Keratinocyte (primary cell): ENCODE data around the gene GTF3C1. TPM values are rescaled to one million over a fixed set of nuclear protein-coding genes. Genes with fewer than 3 reads are reported as not detected.

Experiments used
- DNase-seq: peaks from one replicate; pipeline ENCODE4 v3.0.0-alpha.2; 2011; ENCODE audit warnings: low read depth, missing footprints, low spot score
- FAIRE-seq: peaks from 2 replicates; lab custom pipeline; 2011; peaks lifted over from hg19 to GRCh38; lab: Jason Lieb, UNC
- H2AFZ ChIP-seq: 2 replicates; pipeline ENCODE4 v1.6.0; 2012; ENCODE audit warnings: low read length, control low read depth, inconsistent platforms; ENCODE audit not compliant: control insufficient read depth
- H3K27ac ChIP-seq: 2 replicates; pipeline ENCODE4 v1.5.1; 2011; ENCODE audit warnings: low read length; ENCODE audit not compliant: control insufficient read depth, insufficient read depth
- H3K27me3 ChIP-seq: 3 replicates; pipeline ENCODE4 v1.6.0; 2011; ENCODE audit warnings: low read length; ENCODE audit not compliant: control insufficient read depth, insufficient read depth; ENCODE audit errors: extremely low read depth
- H3K36me3 ChIP-seq, 2 experiments: 2 replicates in 1 of 2; 3 replicates in 1 of 2; pipeline ENCODE4 v1.5.1; 2011; ENCODE audit warnings: low read length in 2 of 2, mild to moderate bottlenecking in 1 of 2; ENCODE audit not compliant: control insufficient read depth in 2 of 2, insufficient read depth in 2 of 2; ENCODE audit errors: extremely low read depth in 1 of 2
- H3K4me1 ChIP-seq: 3 replicates; pipeline ENCODE4 v1.5.1; 2011; ENCODE audit warnings: low read length; ENCODE audit not compliant: control insufficient read depth, insufficient read depth; ENCODE audit errors: extremely low read depth
- H3K4me2 ChIP-seq: 3 replicates; pipeline ENCODE4 v1.6.0; 2011; ENCODE audit warnings: low read depth, low read length; ENCODE audit not compliant: control insufficient read depth, insufficient read depth; ENCODE audit errors: extremely low read depth
- H3K4me3 ChIP-seq, 3 experiments: fragments of 200-600 bp in 1 of 3; sonication (generic) in 1 of 3; 2 replicates in 2 of 3; 3 replicates in 1 of 3; pipeline ENCODE4 v1.5.1; 2011 to 2016; ENCODE audit warnings: low read length in 3 of 3, mild to moderate bottlenecking in 3 of 3, control low read depth in 2 of 3, inconsistent platforms in 1 of 3, low read depth in 1 of 3, mixed read lengths in 1 of 3, mixed run types in 1 of 3, moderate library complexity in 1 of 3; ENCODE audit not compliant: control insufficient read depth in 2 of 3, insufficient read depth in 2 of 3; ENCODE audit errors: extremely low read depth in 1 of 3
- H3K79me2 ChIP-seq: 2 replicates; pipeline ENCODE4 v1.6.0; 2012; ENCODE audit warnings: low read length; ENCODE audit not compliant: control insufficient read depth, insufficient read depth
- H3K9ac ChIP-seq: 3 replicates; pipeline ENCODE4 v1.6.0; 2011; ENCODE audit warnings: low read length; ENCODE audit not compliant: control insufficient read depth, insufficient read depth; ENCODE audit errors: extremely low read depth
- H3K9me1 ChIP-seq: 3 replicates; pipeline ENCODE4 v1.6.0; 2011; ENCODE audit warnings: low read length; ENCODE audit not compliant: control insufficient read depth, insufficient read depth; ENCODE audit errors: extremely low read depth
- H3K9me3 ChIP-seq: 2 replicates; pipeline ENCODE4 v1.5.1; 2012; ENCODE audit warnings: low read depth, low read length; ENCODE audit not compliant: control insufficient read depth
- H4K20me1 ChIP-seq: 3 replicates; pipeline ENCODE4 v1.6.0; 2011; ENCODE audit warnings: low read length; ENCODE audit not compliant: control insufficient read depth, insufficient read depth; ENCODE audit errors: extremely low read depth
- EZH2 ChIP-seq: IDR thresholded peaks from one replicate; pipeline ENCODE4 v1.6.1; 2012; ENCODE audit warnings: inconsistent platforms, mild to moderate bottlenecking, low read length, moderate library complexity
- dilution Hi-C: fragments of 300-500 bp; cut with MboI; formaldehyde crosslinking; loops from one replicate; pipeline ENCODE4 v1.7.0; 2020; ENCODE audit warnings: low sequenced_read_pairs; ENCODE audit not compliant: extremely low pct_ligation_motif_present
- polyA plus RNA-seq, 5 experiments: library from polyadenylated mRNA; depleted of rRNA in 3 of 5; stranded (reverse) in 3 of 5; stranded (forward) in 1 of 5; unstranded in 1 of 5; fragments of >200 nt; gene quantifications; 1 replicate in 1 of 5; 2 replicates in 3 of 5; 3 replicates in 1 of 5; pipeline versions ENCODE4 v1.2.1 to v1.2.3, GENCODE V29; 2011 to 2012; ENCODE audit warnings: missing spikeins in 2 of 5, low read depth in 1 of 5, low replicate concordance in 1 of 5
- TF ChIP-seq, protein P1 (sequence below), 3 experiments: IDR thresholded peaks in 1 of 3; conservative IDR thresholded peaks in 1 of 3; optimal IDR thresholded peaks in 1 of 3; 2 replicates in 2 of 3; 3 replicates in 1 of 3; pipeline versions ENCODE3 to v1.5.1; 2011; ENCODE audit warnings: low read length in 3 of 3, mild to moderate bottlenecking in 3 of 3, moderate library complexity in 2 of 3, control low read depth in 1 of 3, inconsistent platforms in 1 of 3; ENCODE audit not compliant: insufficient read depth in 2 of 3; ENCODE audit errors: extremely low read depth in 1 of 3

GTF3C1 gene
- polyA plus RNA-seq, 1 donor (not counting 4 experiments of a cell fraction or from before 2014, with no cell fraction given) = 23.5 TPM

DNA sequence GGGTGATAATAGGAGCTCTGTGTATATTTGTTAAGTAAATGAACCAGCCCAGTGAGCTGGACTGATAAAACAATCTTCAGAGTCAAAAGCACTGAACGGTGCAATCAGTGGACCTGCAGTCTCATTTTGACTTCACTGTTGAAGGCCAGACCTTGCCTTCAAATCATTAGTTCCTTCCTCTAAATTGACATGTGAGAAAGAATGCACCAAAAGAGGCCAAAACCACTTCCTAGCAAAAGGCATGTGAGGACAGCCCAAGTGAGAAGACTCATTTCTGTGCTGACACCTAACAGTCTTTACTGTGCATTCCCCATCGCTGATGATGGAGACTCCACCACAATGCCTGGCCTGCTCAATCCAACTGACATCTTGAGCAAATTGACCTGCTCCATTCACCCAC is 10.6 kb downstream of the GTF3C1 start:
- Histone ChIP-seq H3K79me2 (no peaks in the 10 kb centered on the region), H3K9ac (no peak overlapping the region), H2AFZ (no peak overlapping the region), H3K4me3 (no peak overlapping the region), H4K20me1 (no peaks in the 10 kb centered on the region), H3K4me2 (no peak overlapping the region), H3K4me1 (no peaks in the 10 kb centered on the region), H3K27ac (no peak overlapping the region), H3K9me3 (no peaks in the 10 kb centered on the region), H3K27me3 (no peaks in the 10 kb centered on the region), H3K36me3 (peaks cover 42 to 52% of the 10 kb centered on the region in 2 experiments), H3K9me1 (peaks cover 2% of the 10 kb centered on the region)
- no peak for TF ChIP-seq EZH2
- TF ChIP-seq, protein P1, sequence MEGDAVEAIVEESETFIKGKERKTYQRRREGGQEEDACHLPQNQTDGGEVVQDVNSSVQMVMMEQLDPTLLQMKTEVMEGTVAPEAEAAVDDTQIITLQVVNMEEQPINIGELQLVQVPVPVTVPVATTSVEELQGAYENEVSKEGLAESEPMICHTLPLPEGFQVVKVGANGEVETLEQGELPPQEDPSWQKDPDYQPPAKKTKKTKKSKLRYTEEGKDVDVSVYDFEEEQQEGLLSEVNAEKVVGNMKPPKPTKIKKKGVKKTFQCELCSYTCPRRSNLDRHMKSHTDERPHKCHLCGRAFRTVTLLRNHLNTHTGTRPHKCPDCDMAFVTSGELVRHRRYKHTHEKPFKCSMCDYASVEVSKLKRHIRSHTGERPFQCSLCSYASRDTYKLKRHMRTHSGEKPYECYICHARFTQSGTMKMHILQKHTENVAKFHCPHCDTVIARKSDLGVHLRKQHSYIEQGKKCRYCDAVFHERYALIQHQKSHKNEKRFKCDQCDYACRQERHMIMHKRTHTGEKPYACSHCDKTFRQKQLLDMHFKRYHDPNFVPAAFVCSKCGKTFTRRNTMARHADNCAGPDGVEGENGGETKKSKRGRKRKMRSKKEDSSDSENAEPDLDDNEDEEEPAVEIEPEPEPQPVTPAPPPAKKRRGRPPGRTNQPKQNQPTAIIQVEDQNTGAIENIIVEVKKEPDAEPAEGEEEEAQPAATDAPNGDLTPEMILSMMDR (optimal IDR thresholded peaks at IDR 0.05 in 1 of 3, IDR thresholded peaks at IDR 0.05 in 1 of 3, conservative IDR thresholded peaks at IDR 0.05 in 1 of 3; ENCODE audit: extremely low read depth in 1 of 3, insufficient read depth in 2 of 3, low read length in 3 of 3) = no peak
- dilution Hi-C loops = no loop called here
- FAIRE-seq (no peak), DNase-seq (no peak)

DNA sequence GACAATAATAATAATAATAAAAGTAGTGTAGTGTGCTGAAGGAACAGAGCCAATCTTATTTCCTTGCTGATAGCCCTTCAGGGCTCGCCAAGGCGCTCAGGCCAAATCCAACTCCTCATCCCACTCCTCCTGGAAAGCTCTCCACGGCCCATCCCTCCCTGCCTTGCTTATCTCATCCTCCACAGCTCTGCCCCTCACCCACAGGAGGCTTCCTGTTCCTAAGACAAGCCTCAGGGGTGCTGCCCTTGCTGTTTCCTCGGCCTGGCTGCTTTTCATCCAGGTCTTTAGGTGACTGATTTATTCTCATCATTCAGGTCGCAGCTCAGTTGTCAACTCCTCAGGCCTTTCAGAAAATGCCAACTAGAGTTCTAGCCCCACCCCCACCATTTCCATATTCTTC is 11.2 kb downstream of the GTF3C1 start:
- Histone ChIP-seq H3K4me1 (no peaks in the 10 kb centered on the region), H3K27ac (no peak overlapping the region), H3K9me1 (peaks cover 2% of the 10 kb centered on the region), H3K27me3 (no peaks in the 10 kb centered on the region), H3K9me3 (no peaks in the 10 kb centered on the region), H3K36me3 (peaks cover 38 to 49% of the 10 kb centered on the region in 2 experiments), H3K79me2 (no peaks in the 10 kb centered on the region), H3K4me3 (no peak overlapping the region), H3K4me2 (no peak overlapping the region), H2AFZ (no peak overlapping the region), H3K9ac (no peak overlapping the region), H4K20me1 (no peaks in the 10 kb centered on the region)
- TF ChIP-seq EZH2 = no peak
- TF ChIP-seq, protein P1 (optimal IDR thresholded peaks at IDR 0.05 in 1 of 3, IDR thresholded peaks at IDR 0.05 in 1 of 3, conservative IDR thresholded peaks at IDR 0.05 in 1 of 3; ENCODE audit: extremely low read depth in 1 of 3, insufficient read depth in 2 of 3, low read length in 3 of 3) = no peak
- dilution Hi-C loops = no loop called here
- FAIRE-seq (no peak), DNase-seq (no peak)
